GM12878 (cell line): ENCODE data around the gene TM4SF18. TPM values are rescaled to one million over a fixed set of nuclear protein-coding genes. Genes with fewer than 3 reads are reported as not detected.

ENCODE experiments used
- ATAC-seq: fragments of 200-7000 bp; cut with Tn5 transposase; 3 replicates; pipeline ENCODE4 v1.9.1; 2020; ENCODE audit warnings: mild to moderate bottlenecking, moderate library complexity
- BruUV-seq: library from RNA; stranded (reverse); fragments of 400-500 nt; replicated peaks from 2 replicates; lab custom pipeline; 2021; lab: Mats Ljungman, UMichigan
- CTCF ChIA-PET: fragments of 300-600 bp; sonication (Branson Sonifier 250); formaldehyde crosslinking; extraction: SDS; loops from one replicate; lab custom pipeline; 2021; ENCODE audit warnings: inconsistent platforms; lab: Yijun Ruan, JAX
- POLR2A ChIA-PET: fragments of 350-600 bp; formaldehyde crosslinking; extraction: SDS; loops from one replicate; lab custom pipeline; 2021; ENCODE audit warnings: inconsistent platforms; lab: Charles Lee
- RAD21 ChIA-PET: fragments of 300-600 bp; sonication (Branson Sonifier 250); formaldehyde crosslinking; loops from one replicate; lab custom pipeline; 2023; ENCODE audit warnings: antibody characterized with exemption; ENCODE audit not compliant: unreplicated experiment; lab: Charles Lee
- SMC1A ChIA-PET: fragments of 300-600 bp; sonication (Branson Sonifier 250); formaldehyde crosslinking; loops from one replicate; lab custom pipeline; 2023; ENCODE audit not compliant: unreplicated experiment, uncharacterized antibody; lab: Charles Lee
- DNase-seq: peaks from one replicate; pipeline ENCODE4 v3.0.0-alpha.2; 2011; ENCODE audit warnings: low read depth, low spot score
- FAIRE-seq: peaks from 3 replicates; lab custom pipeline; 2011; peaks lifted over from hg19 to GRCh38; lab: Jason Lieb, UNC
- H2AFZ ChIP-seq: 2 replicates; pipeline ENCODE4 v1.6.0; 2011; ENCODE audit warnings: low read depth, low read length, control low read depth; ENCODE audit not compliant: control insufficient read depth
- H3K27ac ChIP-seq: 2 replicates; pipeline ENCODE4 v1.5.1; 2011; ENCODE audit warnings: control low read depth; ENCODE audit not compliant: control insufficient read depth, insufficient read depth
- H3K27me3 ChIP-seq, 2 experiments: replicated peaks in 1 of 2; 2 replicates each; pipeline versions ENCODE4 v1.6.0 to v1.6.1; 2011; ENCODE audit warnings: low read length in 1 of 2; ENCODE audit not compliant: control insufficient read depth in 2 of 2, insufficient read depth in 2 of 2
- H3K36me3 ChIP-seq, 2 experiments: 2 replicates each; pipeline ENCODE4 v1.5.1; 2011; ENCODE audit warnings: low read length in 1 of 2; ENCODE audit not compliant: control insufficient read depth in 2 of 2, insufficient read depth in 2 of 2
- H3K4me1 ChIP-seq: 2 replicates; pipeline ENCODE4 v1.6.1; 2011; ENCODE audit warnings: mild to moderate bottlenecking, low read length, moderate library complexity, mixed read lengths; ENCODE audit not compliant: control insufficient read depth, insufficient read depth
- H3K4me2 ChIP-seq: 2 replicates; pipeline ENCODE4 v1.6.0; 2011; ENCODE audit warnings: control low read depth; ENCODE audit not compliant: control insufficient read depth, insufficient read depth
- H3K4me3 ChIP-seq: fragments of 200-600 bp; sonication (generic); 2 replicates; pipeline ENCODE4 v1.5.1; 2016
- H3K79me2 ChIP-seq: 2 replicates; pipeline ENCODE4 v1.6.0; 2011; ENCODE audit warnings: low read length; ENCODE audit not compliant: control insufficient read depth, insufficient read depth
- H3K9ac ChIP-seq: 2 replicates; pipeline ENCODE4 v1.8.0; 2011; ENCODE audit warnings: low read length, control low read depth, mixed read lengths; ENCODE audit not compliant: control insufficient read depth, insufficient read depth
- H3K9me3 ChIP-seq: replicated peaks from 3 replicates; pipeline ENCODE4 v1.5.1; 2011; ENCODE audit warnings: mild to moderate bottlenecking, low read length; ENCODE audit not compliant: control insufficient read depth, insufficient read depth
- H4K20me1 ChIP-seq: 2 replicates; pipeline ENCODE4 v1.6.0; 2011; ENCODE audit not compliant: control insufficient read depth, insufficient read depth
- ATF7 ChIP-seq: fragments of 450-650 bp; IDR thresholded peaks from 2 replicates; pipeline ENCODE4 v1.6.1; 2016; ENCODE audit warnings: low read depth, mild to moderate bottlenecking
- CREM ChIP-seq: IDR thresholded peaks from 2 replicates; pipeline ENCODE4 v1.6.1; 2014; ENCODE audit warnings: antibody characterized with exemption, low read depth
- EZH2 ChIP-seq: IDR thresholded peaks from 2 replicates; pipeline ENCODE4 v1.6.1; 2012; ENCODE audit warnings: low read depth, mild to moderate bottlenecking, control low read depth, inconsistent platforms, low read length, borderline replicate concordance; ENCODE audit not compliant: control insufficient read depth
- FOXM1 ChIP-seq: IDR thresholded peaks from 2 replicates; pipeline ENCODE4 v1.6.1; 2012; ENCODE audit warnings: low read depth, mild to moderate bottlenecking, inconsistent platforms, low read length, moderate library complexity
- HCFC1 ChIP-seq: fragments of 150-350 bp; IDR thresholded peaks from 2 replicates; pipeline ENCODE4 v1.6.1; 2014; ENCODE audit warnings: low read length
- HDGF ChIP-seq: fragments of 450-650 bp; IDR thresholded peaks from 2 replicates; pipeline ENCODE4 v1.6.1; 2016; ENCODE audit warnings: antibody characterized with exemption
- MEF2B ChIP-seq: fragments of 450-650 bp; IDR thresholded peaks from 2 replicates; pipeline ENCODE4 v1.6.1; 2018; ENCODE audit warnings: mild to moderate bottlenecking, moderate library complexity; ENCODE audit not compliant: partially characterized antibody, poor library complexity, severe bottlenecking
- PML ChIP-seq: IDR thresholded peaks from 2 replicates; pipeline ENCODE4 v1.6.1; 2012; ENCODE audit warnings: low read length, inconsistent platforms
- RCOR1 ChIP-seq: conservative IDR thresholded peaks from 2 replicates; pipeline ENCODE4 v1.6.1; 2012; ENCODE audit warnings: low read depth, low read length, improper control_type of control experiment
- SPI1 ChIP-seq: IDR thresholded peaks from 2 replicates; pipeline ENCODE4 v1.6.1; 2011; ENCODE audit warnings: low read depth, mild to moderate bottlenecking, low read length, moderate library complexity, borderline replicate concordance; ENCODE audit not compliant: insufficient read depth
- SREBF1 ChIP-seq: IDR thresholded peaks from 2 replicates; pipeline ENCODE4 v1.6.1; 2012; ENCODE audit warnings: mild to moderate bottlenecking, low read length
- SREBF2 ChIP-seq: IDR thresholded peaks from 2 replicates; pipeline ENCODE4 v1.6.1; 2012; ENCODE audit warnings: mild to moderate bottlenecking, low read length
- SRF ChIP-seq, 2 experiments: IDR thresholded peaks; 2 replicates each; pipeline ENCODE4 v1.6.1; 2011; ENCODE audit warnings: low read depth in 2 of 2, low read length in 2 of 2, mild to moderate bottlenecking in 1 of 2, moderate library complexity in 1 of 2
- STAT3 ChIP-seq: IDR thresholded peaks from 2 replicates; pipeline ENCODE4 v1.6.1; 2011; ENCODE audit warnings: low read depth, low read length, improper control_type of control experiment
- WGBS: methylation state at CpG from one replicate; pipeline ENCODE4 v1.1.6; 2016; ENCODE audit warnings: low lambda C conversion rate; ENCODE audit not compliant: insufficient replicate concordance, insufficient coverage; ENCODE audit errors: missing lambda C conversion rate; 5-methylcytosine and 5-hydroxymethylcytosine counted together
- in situ Hi-C: fragments of 300-500 bp; cut with MboI; formaldehyde crosslinking; loops from 9 replicates; pipeline ENCODE4 v1.14.3; 2018; ENCODE audit warnings: mixed read lengths
- intact Hi-C: fragments of 100-400 bp; cut with micrococcal nuclease; formaldehyde crosslinking; loops from one replicate; pipeline ENCODE4 v1.14.2; 2022; ENCODE audit not compliant: unreplicated experiment
- polyA plus RNA-seq, 11 experiments: library from polyadenylated mRNA; depleted of rRNA in 4 of 11; unstranded in 6 of 11; stranded (reverse) in 5 of 11; fragments of >200 nt; fragmentation: Nextera tagmentation in 4 of 11; fragmentation: Illumina TruSeq in 1 of 11; extraction: Ambion mirVana in 4 of 11; extraction: Trizol in 1 of 11; gene quantifications; 1 replicate in 1 of 11; 2 replicates in 10 of 11; pipeline versions ENCODE4 v1.2.1 to v1.2.3, GENCODE V29; 2011 to 2016; ENCODE audit warnings: inconsistent platforms in 2 of 11, missing spikeins in 2 of 11, low read depth in 1 of 11
- total RNA-seq, 4 experiments: library from RNA; depleted of rRNA in 3 of 4; stranded (reverse); fragments of >200 nt in 3 of 4; fragmentation: Illumina TruSeq in 1 of 4; extraction: Trizol in 1 of 4; gene quantifications; 2 replicates each; pipeline versions ENCODE4 v1.2.1 to v1.2.3, GENCODE V29; 2013 to 2021
- TF ChIP-seq, protein P1 (sequence below): IDR thresholded peaks from 2 replicates; pipeline ENCODE4 v1.6.1; 2012; ENCODE audit warnings: low read depth, low read length, improper control_type of control experiment

The TM4SF18 gene
- total and polyA plus RNA-seq, 10 of the 15 experiments (the other 5 are each of a cell fraction or from before 2014, with no cell fraction given): 0.01 TPM; not detected in 9

GRCh38 chr3:149375501-149376196 is 42.2 kb upstream of the TM4SF18 start (continued):
- TF ChIP-seq PML (no peak), EZH2 (no peak), SREBF2 (no peak), HDGF (no peak), SREBF1 (no peak), STAT3 (no peak), CREM (no peak), MEF2B (no peak), RCOR1 (no peak), SPI1 (no peak)

GRCh38 chr3:149374793-149375500 is 41.5 kb upstream of the TM4SF18 start:
- ChIA-PET POLR2A (no interaction called here), SMC1A (interaction anchor here (1.5 to 1.6 kb wide), 2 partner anchors 10 to 64 kb away, joined by 5 read pairs; no protein-coding TSS in a partner anchor), RAD21 (no interaction called here)
- DNase-seq (no peak), FAIRE-seq (no peak), ATAC-seq (no peak)
- Histone ChIP-seq H3K9me3 (no peaks in the 10 kb centered on the region), H3K4me3 (no peak overlapping the region), H2AFZ (no peak overlapping the region), H4K20me1 (no peaks in the 10 kb centered on the region), H3K9ac (no peak overlapping the region), H3K4me2 (no peak overlapping the region)
- intact Hi-C loops: loop anchor here (2.0 kb wide), 1 partner anchor 22 kb away; no protein-coding TSS in a partner anchor
- TF ChIP-seq SRF (IDR thresholded peaks at IDR 0.05; ENCODE audit: low read depth in 2 of 2, low read length in 2 of 2) (no peak), ATF7 (no peak), HCFC1 (no peak), FOXM1 (no peak)
- TF ChIP-seq, protein P1, sequence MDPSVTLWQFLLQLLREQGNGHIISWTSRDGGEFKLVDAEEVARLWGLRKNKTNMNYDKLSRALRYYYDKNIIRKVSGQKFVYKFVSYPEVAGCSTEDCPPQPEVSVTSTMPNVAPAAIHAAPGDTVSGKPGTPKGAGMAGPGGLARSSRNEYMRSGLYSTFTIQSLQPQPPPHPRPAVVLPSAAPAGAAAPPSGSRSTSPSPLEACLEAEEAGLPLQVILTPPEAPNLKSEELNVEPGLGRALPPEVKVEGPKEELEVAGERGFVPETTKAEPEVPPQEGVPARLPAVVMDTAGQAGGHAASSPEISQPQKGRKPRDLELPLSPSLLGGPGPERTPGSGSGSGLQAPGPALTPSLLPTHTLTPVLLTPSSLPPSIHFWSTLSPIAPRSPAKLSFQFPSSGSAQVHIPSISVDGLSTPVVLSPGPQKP: no peak
- TF ChIP-seq, all 136 proteins: peak for 0
- Histone ChIP-seq H3K79me2 (no peaks in the 10 kb centered on the region), H3K27ac (no peak overlapping the region), H3K36me3 (no peaks in the 10 kb centered on the region), H3K27me3 (no peaks in the 10 kb centered on the region; a peak in 1 of 4 replicates), H3K4me1 (no peaks in the 10 kb centered on the region)
- CTCF ChIA-PET: no interaction called here
- 15% methylated on average over 3 of the region's 3 CpGs for WGBS
- BruUV-seq: no TSS peak
- in situ Hi-C loops: no loop called here
